HG03280 (cell line): ENCODE measurements around the gene OBSCN.
"Not testable (repeated sequence)": the region's sequence is repeated elsewhere in the genome, so short reads cannot be mapped to it uniquely, and the experiment has no call there.

Experiments
- ATAC-seq: cut with Tn5 transposase; IDR thresholded peaks from one replicate; pipeline ENCODE4 v1.9.1; 2021; ENCODE audit warnings: mild to moderate bottlenecking, moderate library complexity; ENCODE audit not compliant: unreplicated experiment

OBSCN gene

DNA sequence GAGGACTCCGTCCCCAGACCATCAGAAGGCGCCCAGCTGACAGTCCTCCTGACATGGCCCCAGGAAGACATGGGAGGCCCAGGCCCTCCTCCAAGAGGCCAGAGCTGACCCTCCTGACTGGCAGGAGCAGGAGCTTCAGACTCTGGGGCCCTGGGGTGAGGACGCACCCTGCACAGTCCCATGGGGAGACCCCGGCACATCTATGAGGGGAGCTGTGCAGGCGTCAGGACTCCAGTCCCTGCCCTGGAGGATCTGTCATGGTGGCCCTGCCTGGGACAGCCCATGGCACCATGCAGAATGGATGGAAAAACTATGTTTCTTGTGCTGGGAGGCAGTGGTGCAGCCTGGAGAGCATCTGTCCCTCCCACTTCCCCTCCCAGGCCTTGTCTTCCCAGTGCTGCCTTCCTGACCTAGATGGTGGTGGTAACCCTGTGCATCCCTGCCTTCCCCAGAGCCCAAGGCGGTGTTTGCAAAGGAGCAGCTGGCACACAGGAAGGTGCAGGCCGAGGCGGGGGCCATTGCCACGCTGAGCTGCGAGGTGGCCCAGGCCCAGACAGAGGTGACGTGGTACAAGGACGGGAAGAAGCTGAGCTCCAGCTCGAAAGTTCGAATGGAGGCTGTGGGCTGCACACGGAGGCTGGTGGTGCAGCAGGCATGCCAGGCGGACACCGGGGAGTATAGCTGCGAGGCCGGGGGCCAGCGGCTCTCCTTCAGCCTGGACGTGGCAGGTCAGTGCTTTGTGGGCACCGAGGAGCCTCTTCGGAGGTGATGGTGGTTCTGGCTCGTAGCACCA is 41.9 kb downstream of the OBSCN start:
- ATAC-seq: no peak

DNA sequence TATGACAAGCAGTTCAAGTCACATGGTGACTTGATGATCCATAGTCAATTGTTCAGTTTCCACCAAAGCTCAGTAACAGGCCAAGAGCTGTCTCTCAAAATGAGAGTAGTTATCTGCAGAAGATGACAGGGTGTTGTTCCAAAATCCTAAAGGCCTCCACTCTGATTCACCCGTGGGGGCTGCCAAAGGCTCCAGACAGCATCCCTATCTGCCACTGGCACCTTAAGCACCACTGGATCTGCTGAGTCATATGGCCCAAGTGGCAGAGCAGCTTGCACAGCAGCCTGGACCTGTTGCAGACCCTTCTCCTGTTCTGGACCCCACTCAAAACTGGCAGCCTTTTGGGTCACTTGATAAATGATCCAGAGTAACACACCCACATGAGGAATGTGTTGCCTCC is 44.6 kb downstream of the OBSCN start:
- not testable (repeated sequence) for ATAC-seq

DNA sequence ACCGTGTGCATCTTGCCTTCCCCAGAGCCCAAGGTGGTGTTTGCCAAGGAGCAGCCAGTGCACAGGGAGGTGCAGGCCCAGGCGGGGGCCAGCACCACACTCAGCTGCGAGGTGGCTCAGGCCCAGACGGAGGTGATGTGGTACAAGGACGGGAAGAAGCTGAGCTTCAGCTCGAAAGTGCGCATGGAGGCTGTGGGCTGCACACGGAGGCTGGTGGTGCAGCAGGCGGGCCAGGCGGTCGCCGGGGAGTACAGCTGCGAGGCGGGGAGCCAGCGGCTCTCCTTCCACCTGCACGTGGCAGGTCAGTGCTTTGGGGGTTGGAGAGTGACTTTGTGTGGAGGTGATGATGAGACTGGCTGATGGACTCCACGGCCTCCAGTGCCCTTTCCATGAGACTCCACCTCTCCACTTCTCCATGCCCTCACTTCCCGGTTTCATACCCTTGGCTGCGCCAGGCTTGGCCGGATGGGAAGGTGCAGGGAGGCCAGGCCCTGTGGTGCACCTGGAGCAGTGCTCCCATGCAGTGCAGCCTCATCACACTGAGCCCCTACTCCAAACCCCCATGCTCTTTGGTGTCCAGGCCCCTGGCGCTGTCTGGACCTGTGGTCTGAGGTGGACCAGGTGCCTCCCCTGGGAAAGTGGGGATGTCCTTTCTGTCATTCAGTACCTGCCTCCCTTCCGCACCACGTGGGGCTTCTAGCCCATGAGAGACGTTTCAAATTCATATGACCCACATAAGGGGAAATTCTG is 49.0 kb downstream of the OBSCN start:
- ATAC-seq: no peak

DNA sequence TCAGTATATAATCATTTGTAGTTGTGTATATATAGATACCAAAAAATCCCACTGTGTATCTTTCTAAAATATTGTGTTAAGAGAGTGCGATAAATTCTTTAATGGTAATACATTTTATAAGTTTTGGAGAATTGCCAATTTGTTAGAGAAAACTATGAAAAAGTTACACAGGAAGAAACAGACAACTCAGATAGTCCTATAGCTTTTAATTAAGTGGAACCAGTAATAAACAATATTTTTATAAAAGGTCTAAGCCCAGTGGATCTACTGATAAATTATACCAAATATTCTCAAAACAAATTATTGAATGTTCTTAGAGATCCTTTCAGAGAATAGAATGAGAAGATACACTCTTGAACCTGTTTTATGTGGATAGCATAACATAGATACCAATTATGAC is 50.6 kb downstream of the OBSCN start:
- no peak for ATAC-seq

DNA sequence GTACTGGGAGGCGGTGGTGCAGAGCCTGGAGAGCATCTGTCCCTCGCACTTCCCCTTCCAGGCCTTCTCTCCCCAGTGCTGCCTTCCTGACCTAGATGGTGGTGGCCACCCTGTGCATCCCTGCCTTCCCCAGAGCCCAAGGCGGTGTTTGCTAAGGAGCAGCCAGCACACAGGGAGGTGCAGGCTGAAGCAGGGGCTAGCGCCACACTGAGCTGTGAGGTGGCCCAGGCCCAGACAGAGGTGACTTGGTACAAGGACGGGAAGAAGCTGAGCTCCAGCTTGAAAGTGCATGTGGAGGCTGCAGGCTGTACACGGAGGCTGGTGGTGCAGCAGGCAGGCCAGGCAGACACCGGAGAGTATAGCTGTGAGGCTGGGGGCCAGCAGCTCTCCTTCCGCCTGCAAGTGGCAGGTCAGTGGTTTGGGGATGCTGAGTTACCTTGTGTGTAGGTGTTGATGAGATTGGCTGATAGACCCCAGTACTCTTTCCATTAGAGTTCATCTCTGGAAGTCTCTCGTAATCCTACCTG is 51.6 kb downstream of the OBSCN start:
- no peak for ATAC-seq

DNA sequence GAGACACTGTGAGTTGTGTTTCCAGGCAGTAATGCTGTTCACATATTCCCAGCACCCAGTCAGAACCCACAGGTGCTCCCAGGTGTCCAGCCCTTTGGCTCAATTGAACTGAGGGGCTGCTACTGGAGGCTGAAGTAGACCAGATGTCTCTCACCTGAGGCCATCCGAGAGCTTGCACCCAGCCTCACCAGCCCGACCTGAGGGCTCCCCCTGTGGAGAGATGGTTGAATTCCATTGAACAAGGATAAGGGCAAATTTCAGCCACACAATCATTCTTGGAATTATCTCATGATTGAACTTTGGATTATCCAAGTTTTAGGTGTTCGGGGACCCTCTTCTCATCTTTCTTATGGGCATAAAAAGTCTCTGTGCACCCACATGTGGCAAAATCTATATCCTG is 52.1 kb downstream of the OBSCN start:
- ATAC-seq: no peak

DNA sequence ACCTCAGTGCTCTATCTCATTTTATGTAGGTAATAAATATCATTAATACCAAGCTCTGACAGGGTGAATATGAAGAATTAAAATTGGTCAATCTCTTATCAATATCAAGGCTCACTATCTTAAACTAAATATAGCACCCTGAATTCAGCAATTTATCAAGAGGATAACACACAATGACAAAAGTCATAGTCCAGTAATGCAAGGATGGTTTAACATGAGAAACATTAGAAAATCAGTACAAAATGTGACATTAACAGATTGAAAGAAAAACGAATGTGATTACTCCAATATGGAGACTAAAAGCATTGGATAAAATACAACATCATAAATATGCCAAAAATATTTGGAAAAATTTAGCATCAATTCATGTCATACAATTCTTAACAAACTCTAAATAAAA is 53.9 kb downstream of the OBSCN start:
- no peak for ATAC-seq

DNA sequence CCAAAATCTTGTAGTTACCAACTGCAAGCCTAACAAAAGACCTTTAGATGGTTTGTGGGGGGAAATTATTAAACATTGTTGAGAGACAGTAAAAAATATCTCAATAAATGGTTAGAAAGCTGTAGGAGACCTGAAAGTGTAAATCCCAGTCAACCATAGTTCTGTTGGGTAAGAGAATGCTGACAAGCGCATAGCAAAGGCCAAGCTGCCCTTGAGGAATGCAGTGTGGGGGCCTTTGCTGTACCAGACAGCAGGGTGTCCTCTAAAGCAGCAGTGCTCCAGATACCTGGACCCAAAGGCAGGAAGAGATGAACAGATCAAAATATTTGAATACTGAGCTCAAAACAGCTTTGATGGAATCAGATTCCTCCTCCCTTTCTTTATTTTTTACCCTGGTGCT is 54.6 kb downstream of the OBSCN start:
- no peak for ATAC-seq

DNA sequence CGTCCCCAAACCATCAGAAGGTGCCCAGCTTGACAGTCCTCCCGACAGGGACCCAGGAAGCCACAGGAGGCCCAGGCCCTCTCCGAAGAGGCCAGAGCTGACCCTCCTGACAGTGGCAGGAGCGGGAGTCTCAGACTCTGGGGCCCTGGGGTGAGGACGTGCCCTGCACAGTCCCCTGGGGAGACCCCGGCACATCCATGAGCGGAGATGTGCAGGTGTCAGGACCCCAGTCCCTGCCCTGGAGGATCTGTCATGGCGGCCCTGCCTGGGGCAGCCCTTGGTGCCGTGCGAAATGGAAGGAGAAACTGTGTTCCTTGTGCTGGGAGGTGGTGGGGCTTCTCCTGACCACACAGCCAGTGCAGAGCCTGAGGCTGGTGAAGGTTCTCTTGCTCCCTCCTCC is 55.8 kb downstream of the OBSCN start:
- no peak for ATAC-seq

DNA sequence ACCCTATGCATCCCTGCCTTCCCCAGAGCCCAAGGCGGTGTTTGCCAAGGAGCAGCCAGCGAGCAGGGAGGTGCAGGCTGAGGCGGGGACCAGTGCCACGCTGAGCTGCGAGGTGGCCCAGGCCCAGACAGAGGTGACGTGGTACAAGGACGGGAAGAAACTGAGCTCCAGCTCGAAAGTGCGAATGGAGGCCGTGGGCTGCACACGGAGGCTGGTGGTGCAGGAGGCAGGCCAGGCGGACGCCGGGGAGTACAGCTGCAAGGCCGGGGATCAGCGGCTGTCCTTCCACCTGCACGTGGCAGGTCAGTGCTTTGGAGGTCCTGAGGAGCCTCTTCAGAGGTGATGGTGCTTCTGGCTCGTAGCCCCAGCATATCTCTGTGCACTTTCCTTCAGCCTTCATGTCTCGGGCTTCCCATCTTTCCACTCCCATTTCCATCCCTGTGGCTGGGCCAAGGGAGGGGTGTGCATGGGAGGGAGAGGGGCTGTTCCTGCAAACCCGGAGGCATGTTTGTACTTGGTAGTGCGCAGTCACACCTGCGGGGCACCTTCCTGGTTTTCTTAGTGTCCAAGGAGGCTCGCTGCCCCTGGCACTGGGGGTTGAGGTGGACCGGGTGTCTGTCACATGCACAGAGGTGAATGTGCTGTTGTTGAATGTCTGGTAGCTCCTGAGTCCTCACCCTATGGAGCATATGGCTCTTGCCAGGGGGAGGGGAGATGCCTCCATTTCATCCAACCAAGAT is 56.4 kb downstream of the OBSCN start:
- ATAC-seq: no peak

DNA sequence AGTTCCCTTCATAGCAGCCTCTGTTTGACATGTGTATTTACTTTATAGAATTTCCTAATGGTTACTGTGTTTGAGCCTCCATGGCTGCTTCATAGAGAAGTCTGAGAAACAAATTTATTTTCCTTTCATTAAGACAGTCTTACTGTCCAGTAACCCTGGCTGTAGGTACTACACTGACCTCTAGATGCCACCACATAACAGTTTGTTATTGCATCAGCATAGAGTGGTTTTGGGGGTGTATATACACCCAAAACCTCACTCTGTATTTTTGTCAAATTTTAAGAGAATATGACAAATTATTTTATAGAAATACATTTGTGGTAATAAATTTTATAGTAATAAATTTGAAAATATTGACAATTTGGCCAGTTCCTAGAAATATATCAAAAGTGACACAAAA is 57.3 kb downstream of the OBSCN start:
- no peak for ATAC-seq

DNA sequence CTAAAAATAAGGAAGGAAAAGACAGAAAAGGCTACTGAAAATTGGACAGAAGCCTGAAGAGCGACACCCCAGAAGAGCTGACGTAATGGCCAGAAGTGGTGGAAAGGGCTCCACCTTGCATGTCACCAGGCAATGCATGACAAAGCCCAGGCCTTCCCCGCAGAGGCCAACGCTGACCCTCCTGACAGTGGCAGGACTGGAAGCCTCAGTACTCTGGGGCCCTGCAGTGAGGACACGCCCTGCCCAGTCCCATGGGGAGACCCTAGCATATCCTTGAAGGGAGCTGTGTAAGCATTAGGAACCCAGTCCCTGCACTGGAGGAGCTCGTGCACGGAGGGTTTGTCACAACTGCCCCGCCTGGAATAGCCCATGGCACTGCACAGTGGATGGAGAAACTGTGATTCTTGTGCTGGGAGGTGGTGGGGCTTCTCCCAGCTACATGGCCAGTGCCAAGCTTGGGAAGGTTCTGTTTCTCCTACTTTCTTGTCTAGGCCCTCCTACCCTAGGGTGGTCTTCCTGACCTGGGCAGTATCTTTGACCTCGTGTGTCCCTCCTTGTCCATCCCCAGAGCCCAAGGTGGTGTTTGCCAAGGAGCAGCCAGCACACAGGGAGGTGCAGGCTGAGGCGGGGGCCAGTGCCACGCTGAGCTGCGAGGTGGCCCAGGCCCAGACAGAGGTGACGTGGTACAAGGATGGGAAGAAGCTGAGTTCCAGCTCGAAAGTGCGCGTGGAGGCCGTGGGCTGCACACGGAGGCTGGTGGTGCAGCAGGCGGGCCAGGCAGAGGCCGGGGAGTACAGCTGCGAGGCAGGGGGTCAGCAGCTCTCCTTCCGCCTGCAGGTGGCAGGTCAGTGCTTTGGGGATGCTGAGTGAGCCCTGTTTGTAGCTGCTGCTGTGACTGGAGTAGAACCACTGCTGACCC is 60.4 kb downstream of the OBSCN start:
- ATAC-seq: no peak

DNA sequence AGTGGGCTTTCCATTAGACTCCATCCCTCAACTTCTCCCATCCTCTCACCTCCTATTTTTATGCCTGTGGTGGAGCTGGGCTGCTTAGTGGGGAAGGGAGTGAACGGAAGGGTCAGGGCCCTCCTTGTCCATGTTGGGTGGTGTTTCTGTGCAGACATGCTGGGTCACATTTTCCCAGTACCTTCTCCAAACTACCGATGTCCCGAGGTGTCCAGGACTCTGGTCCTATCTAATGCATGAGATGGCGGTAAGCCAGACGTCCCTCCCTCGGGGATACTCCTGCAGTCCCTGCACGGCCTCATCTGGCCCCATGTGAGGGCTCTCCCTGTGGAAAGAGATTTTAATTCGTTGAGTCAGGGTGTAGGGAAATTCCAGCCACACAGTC is 61.0 kb downstream of the OBSCN start:
- no peak for ATAC-seq

DNA sequence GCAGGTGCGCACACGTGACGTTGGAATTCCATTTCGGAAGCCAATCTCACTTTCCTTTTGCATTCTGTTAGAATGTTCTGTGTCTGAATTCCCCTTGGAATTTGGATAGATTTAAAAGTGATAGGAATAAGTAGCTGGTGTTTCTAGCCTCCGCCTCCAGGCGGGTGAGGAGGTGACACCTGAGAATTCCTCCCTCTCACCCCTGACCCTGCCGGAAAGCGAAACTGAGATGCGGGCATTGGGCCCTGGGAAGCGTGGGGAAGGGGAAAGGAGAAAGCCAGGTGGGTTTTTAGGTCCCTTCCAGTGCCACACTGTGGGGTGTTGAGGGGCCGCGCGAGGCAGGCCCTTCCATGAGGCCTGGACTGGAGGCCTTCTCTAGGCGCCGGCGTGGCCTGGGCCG is 61.6 kb downstream of the OBSCN start:
- ATAC-seq: not testable (repeated sequence)

DNA sequence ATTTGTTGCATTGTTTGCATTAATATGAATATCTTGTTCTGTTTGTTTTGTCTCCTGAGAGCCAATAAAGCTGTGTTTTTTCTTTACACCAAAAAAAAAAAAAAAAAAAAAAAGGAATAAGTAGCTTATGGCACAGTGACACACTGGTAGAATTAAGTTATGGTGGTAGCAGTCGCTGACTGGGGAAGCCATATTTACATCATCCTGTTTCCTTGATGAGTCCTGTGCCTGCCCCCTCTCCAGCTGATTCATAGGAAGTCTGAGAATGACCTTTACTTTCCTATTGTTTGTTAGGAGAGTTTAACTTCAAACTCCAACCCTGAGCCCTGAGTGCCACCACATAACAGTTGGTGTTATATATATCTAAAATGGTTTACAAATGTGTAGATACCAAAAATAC is 62.2 kb downstream of the OBSCN start:
- no peak for ATAC-seq

DNA sequence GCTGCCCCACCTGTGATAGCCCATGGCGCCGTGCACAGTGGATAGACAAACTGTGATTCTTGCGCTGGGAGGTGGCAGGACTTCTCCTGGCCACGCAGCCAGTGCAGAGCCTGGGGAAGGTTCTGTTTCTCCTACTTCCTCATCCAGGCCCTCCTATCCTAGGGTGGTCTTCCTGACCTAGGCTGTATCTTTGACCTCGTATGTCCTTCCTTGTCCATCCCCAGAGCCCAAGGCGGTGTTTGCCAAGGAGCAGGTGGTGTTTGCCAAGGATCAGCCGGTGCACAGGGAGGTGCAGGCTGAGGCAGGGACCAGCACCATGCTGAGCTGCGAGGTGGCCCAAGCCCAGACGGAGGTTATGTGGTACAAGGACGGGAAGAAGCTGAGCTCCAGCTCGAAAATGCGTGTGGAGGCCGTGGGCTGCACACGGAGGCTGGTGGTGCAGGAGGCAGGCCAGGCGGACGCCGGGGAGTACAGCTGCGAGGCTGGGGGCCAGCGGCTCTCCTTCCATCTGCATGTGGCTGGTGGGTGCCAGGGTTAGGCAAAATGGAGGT is 63.9 kb downstream of the OBSCN start:
- ATAC-seq: no peak

DNA sequence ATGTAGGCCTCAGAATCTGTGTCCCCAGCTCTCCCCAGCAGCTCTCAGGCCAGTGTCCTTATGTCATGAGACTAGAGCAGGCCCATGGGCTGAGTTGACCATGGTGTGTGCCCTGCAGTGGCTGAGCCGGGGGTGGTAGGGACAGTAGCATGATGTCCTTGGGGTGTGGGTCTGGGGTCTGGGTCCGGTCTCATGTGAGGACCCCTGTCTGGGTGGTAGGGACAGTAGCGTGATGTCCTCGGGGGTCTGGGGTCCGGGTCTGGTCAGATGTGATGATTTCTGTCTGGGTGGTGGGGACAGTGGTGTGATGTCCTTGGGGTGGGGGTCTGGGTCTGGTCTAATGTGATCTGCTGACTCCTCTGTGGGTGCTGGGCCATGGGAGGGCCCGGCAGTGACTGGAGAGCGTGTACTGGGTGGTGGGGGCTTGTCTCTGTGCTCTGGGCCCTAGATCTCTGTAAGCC is 64.5 kb downstream of the OBSCN start:
- ATAC-seq: no peak

DNA sequence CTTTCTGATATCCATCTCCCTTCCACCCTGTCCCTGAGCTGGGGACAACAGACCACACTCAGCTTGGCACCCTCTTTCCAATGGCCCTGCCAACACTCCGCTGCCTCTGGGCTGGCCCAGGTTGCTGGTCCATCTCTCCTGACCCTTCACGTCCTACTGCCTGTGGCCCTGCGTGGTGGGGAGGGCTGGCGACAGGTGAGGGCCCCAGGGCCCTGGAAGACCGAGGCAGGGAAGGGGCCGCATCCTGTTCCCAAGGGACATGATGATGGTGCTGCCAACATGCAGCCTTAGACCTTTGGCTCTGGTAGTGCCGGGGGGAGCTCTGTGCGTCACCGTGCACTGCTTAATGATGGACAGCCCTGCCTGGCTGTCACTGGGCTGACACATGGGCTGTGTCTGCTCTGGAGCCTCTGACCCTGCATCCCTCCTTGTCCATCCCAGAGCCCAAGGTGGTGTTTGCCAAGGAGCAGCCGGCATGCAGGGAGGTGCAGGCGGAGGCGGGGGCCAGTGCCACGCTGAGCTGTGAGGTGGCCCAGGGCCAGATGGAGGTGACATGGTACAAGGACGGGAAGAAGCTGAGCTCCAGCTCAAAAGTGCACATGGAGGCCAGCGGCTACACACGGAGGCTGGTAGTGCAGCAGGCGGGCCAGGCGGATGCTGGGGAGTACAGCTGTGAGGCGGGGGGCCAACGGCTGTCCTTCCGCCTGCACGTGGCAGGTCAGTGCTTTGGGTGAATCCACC is 65.2 kb downstream of the OBSCN start:
- ATAC-seq: no peak

DNA sequence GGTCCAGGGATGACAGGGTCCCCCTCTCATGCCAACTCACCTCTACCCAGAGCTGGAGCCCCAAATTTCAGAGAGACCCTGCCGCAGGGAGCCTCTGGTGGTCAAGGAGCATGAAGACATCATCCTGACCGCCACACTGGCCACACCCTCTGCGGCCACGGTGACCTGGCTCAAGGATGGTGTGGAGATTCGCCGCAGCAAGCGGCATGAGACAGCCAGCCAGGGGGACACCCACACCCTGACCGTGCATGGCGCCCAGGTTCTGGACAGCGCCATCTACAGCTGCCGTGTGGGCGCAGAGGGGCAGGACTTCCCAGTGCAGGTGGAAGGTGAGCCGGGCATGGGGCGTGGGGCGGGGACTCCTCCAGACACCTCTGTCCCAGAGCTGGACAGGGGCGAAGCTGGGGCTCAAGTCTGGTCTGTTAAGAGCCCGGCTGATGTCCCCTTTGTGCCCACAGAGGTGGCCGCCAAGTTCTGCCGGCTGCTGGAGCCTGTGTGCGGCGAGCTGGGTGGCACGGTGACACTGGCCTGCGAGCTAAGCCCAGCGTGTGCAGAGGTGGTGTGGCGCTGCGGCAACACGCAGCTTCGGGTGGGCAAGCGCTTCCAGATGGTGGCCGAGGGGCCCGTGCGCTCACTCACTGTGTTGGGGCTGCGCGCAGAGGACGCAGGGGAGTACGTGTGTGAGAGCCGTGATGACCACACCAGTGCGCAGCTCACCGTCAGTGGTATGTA is 66.0 kb downstream of the OBSCN start:
- ATAC-seq: no peak
